Body of pancreas (tissue), 4 donors: Measurements from ENCODE around the gene EXD3.

ENCODE experiments used
- CTCF ChIP-seq, 7 experiments: fragments of 450-650 bp in 4 of 7; fragments of 200-600 bp in 3 of 7; sonication (generic) in 3 of 7; IDR thresholded peaks; one replicate each; pipeline ENCODE4 v1.5.1; 2016 to 2019; ENCODE audit warnings: antibody characterized with exemption in 7 of 7
- POLR2A ChIP-seq, 3 donors: fragments of 450-650 bp; IDR thresholded peaks; one replicate each; pipeline ENCODE4 v1.6.1; 2016; ENCODE audit warnings: antibody characterized with exemption in 3 of 3, mild to moderate bottlenecking in 2 of 3

DNA sequence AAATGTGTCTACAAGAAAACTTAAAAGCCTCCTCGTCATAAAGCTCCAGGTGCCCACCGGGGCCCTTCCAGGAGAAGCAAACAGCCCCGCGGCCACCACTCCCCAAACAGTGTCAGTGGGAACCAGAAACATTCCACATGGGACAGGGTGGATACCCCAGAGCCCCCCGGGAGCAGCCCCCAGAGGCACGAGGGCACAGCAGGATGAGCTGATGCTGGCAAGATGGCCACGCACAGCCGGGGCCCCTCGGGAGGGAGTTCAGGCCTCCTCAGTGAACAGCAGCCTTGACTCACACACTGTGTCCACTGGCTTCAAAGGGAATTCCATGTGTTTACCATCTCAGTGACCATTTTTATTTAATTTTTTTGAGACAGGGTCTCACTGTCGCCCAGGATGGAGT, 10.5 kb downstream of the EXD3 start:
- TF ChIP-seq CTCF (IDR thresholded peaks at IDR 0.05) (no peak), POLR2A (IDR thresholded peaks at IDR 0.05) (no peak)
